Activated naive CD4-positive, alpha-beta T cell treated with anti-CD3 and anti-CD28 coated beads, Interleukin-2, amount 50 U/mL, for 72 hours (primary cell): ENCODE measurements around the gene LRRC58. TPM values are rescaled to one million over a fixed set of nuclear protein-coding genes. Genes with fewer than 3 reads are reported as not detected.
"Not testable (repeated sequence)": the region's sequence is repeated elsewhere in the genome, so short reads cannot be mapped to it uniquely, and the experiment has no call there.

ENCODE experiments used
- ATAC-seq, 2 donors: fragments of 150-1000 bp; cut with Tn5 transposase; 2 replicates each; pipeline ENCODE4 v1.10.0; 2021; ENCODE audit warnings: mild to moderate bottlenecking in 2 of 2, moderate library complexity in 2 of 2
- DNase-seq, 2 donors: peaks; one replicate each; pipeline ENCODE4 v3.0.0; 2021 to 2022; ENCODE audit warnings: low spot score in 2 of 2
- H3K27ac Mint-ChIP-seq, 2 donors: one replicate each; pipeline ENCODE4 v1.8.0; 2022; ENCODE audit warnings: mild to moderate bottlenecking in 2 of 2, mixed read lengths in 2 of 2
- H3K36me3 Mint-ChIP-seq, 2 donors: one replicate each; pipeline ENCODE4 v1.8.0; 2022; ENCODE audit warnings: mixed read lengths in 2 of 2
- H3K9me3 Mint-ChIP-seq, 2 donors: one replicate each; pipeline ENCODE4 v1.8.0; 2022; ENCODE audit warnings: mixed read lengths in 2 of 2
- total RNA-seq, 2 donors: library from RNA; stranded (reverse); gene quantifications; one replicate each; pipeline ENCODE4 v1.2.3, GENCODE V29; 2022

Gene LRRC58
- total RNA-seq, 2 donors from 2014 or later, result 22.4 to 23.7 TPM

DNA sequence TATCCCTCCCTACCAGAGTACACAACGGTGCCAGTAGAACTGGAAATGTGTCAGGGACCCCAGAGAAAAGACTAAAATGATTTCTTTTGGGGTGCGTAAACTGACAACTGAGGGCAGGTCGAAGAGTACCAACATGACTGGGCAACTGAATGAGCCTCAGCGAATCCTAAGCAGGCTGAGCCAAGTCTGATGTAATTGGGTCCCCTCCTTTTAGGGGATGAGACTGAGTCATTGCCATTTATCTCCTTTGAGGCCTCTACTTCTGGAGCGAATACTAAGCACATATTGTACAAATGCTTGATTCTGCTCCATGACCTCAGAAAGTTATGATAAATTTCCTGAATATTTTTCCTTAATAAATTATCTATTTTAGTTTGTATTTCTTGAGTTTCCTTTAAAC is 46.8 kb downstream of the LRRC58 start:
- peaks cover 0 to 5% of the 10 kb centered on the region in 2 donors for H3K36me3 Mint-ChIP-seq
- peaks cover 0 to 3% of the 10 kb centered on the region in 2 donors for H3K9me3 Mint-ChIP-seq
- ATAC-seq, result no peak
- no peak for DNase-seq
- no peak overlapping the region for H3K27ac Mint-ChIP-seq

- Mint-ChIP-seq H3K27ac (no peak overlapping the region), H3K9me3 (no peaks in the 10 kb centered on the region), H3K36me3 (no peaks in the 10 kb centered on the region)
- no peak for ATAC-seq
- no peak for DNase-seq
These were observed 48.2 kb downstream of the LRRC58 start for GRCh38 chr3:120300971-120301370.

GRCh38 chr3:120299403-120299802 is 49.8 kb downstream of the LRRC58 start:
- ATAC-seq (no peak), DNase-seq (no peak)
- Mint-ChIP-seq H3K27ac (no peak overlapping the region), H3K36me3 (no peaks in the 10 kb centered on the region), H3K9me3 (no peaks in the 10 kb centered on the region)

- DNase-seq, result no peak
- no peaks in the 10 kb centered on the region for H3K36me3 Mint-ChIP-seq
- no peaks in the 10 kb centered on the region for H3K9me3 Mint-ChIP-seq
- H3K27ac Mint-ChIP-seq, result no peak overlapping the region
- ATAC-seq, result no peak
These were observed 50.2 kb downstream of the LRRC58 start for GRCh38 chr3:120298996-120299395.

GRCh38 chr3:120291552-120291951 is 57.6 kb downstream of the LRRC58 start:
- H3K36me3 Mint-ChIP-seq, result peaks cover 15 to 26% of the 10 kb centered on the region in 2 donors
- DNase-seq, H3K27ac Mint-ChIP-seq, ATAC-seq: not testable (repeated sequence)
- peaks cover 15 to 17% of the 10 kb centered on the region in 2 donors for H3K9me3 Mint-ChIP-seq

- Mint-ChIP-seq H3K9me3 (peaks cover 15 to 17% of the 10 kb centered on the region in 2 donors), H3K36me3 (peaks cover 15 to 26% of the 10 kb centered on the region in 2 donors), H3K27ac (no peak overlapping the region)
- DNase-seq (no peak), ATAC-seq (no peak)
These were observed 59.5 kb downstream of the LRRC58 start for GRCh38 chr3:120289636-120290035.

- peaks cover 0 to 5% of the 10 kb centered on the region in 2 donors for H3K9me3 Mint-ChIP-seq
- H3K36me3 Mint-ChIP-seq, result peaks cover 0 to 9% of the 10 kb centered on the region in 2 donors
- no peak overlapping the region for H3K27ac Mint-ChIP-seq
- ATAC-seq (no peak), DNase-seq (no peak)
These were observed 62.7 kb downstream of the LRRC58 start for GRCh38 chr3:120286465-120286864.

DNA sequence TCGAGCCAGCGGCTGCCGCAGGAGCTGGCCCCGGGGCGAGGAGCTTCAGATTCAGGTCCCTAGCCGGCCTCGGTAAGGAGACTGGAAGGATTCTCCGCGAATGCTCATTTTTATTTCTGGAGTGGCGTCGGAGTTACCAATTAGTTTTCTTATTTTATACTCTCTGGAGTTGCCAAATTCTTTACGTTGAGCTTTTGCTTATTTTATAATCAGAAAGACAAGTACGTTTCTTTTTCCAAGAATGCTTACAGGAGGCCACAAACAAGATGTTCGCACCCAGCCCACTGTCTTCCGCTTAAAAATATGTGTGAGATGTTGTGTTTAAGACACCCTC is 63.7 kb downstream of the LRRC58 start:
- H3K27ac Mint-ChIP-seq, result no peak overlapping the region
- ATAC-seq (no peak), DNase-seq (no peak)
- H3K9me3 Mint-ChIP-seq, result peaks cover 0 to 5% of the 10 kb centered on the region in 2 donors
- peaks cover 0 to 7% of the 10 kb centered on the region in 2 donors for H3K36me3 Mint-ChIP-seq

- peaks cover 0 to 5% of the 10 kb centered on the region in 2 donors for H3K9me3 Mint-ChIP-seq
- peaks cover 0 to 7% of the 10 kb centered on the region in 2 donors for H3K36me3 Mint-ChIP-seq
- ATAC-seq (peak in 1 of 2 donors; percentile 76), DNase-seq (peak in 1 of 2 donors; percentile 13)
- H3K27ac Mint-ChIP-seq, result no peak within 1 kb of the TSS
These were observed 64.2 kb downstream of the LRRC58 start, which contains the start of gene GPR156 for GRCh38 chr3:120284747-120285507. Gene GPR156 (minus strand): TSS chr3:120285222. CDS start chr3:120244098, 41,124 bp downstream.

DNA sequence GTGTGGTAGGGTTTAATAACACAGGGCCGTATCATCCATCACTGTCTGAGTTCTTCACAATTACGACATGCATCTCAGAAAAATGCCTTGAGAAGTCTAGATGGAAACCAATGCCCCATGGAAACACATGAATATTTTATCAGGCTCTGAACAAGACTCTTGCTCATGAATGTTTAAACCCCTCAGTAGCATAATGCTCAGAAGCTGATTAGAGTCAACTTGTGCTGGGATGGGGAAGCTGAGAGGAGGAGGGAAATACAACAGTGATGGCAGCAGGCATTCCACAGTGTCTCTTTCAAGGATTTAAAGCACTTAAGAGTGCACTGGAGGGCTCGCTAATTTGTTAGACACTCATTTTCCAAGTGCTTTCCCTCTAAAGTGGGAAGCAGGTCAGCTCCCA is 67.9 kb downstream of the LRRC58 start:
- ATAC-seq (no peak), DNase-seq (no peak)
- Mint-ChIP-seq H3K36me3 (no peaks in the 10 kb centered on the region), H3K27ac (no peak overlapping the region), H3K9me3 (no peaks in the 10 kb centered on the region)

DNA sequence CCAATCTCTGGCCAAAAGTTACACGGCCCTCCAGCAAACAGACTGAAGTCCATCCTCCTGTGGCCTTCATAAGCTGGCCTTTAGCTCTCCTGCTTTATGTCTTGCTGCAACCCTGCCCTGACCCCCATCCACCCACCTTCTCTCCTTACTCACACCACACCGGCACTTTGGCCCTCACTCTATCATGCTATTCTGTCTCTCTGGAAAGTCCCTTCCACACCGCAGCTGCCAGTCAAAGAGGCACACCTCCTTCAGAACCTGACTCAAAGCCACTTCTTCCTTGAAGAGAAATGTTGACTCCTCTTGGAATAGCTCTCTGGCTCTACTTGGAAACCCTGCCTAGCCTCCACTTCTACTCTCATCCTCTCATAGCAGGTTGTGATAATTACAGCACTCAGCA is 68.6 kb downstream of the LRRC58 start:
- no peak for ATAC-seq
- Mint-ChIP-seq H3K9me3 (no peaks in the 10 kb centered on the region), H3K27ac (no peak overlapping the region), H3K36me3 (no peaks in the 10 kb centered on the region)
- DNase-seq, result no peak

GRCh38 chr3:120280026-120280425 is 69.1 kb downstream of the LRRC58 start:
- no peak for ATAC-seq
- DNase-seq, result no peak
- H3K36me3 Mint-ChIP-seq, result no peaks in the 10 kb centered on the region
- H3K27ac Mint-ChIP-seq, result no peak overlapping the region
- no peaks in the 10 kb centered on the region for H3K9me3 Mint-ChIP-seq

- no peaks in the 10 kb centered on the region for H3K36me3 Mint-ChIP-seq
- DNase-seq, result no peak
- H3K9me3 Mint-ChIP-seq, result no peaks in the 10 kb centered on the region
- H3K27ac Mint-ChIP-seq, result no peak overlapping the region
- no peak for ATAC-seq
These were observed 72.4 kb downstream of the LRRC58 start for GRCh38 chr3:120276767-120277166.

DNA sequence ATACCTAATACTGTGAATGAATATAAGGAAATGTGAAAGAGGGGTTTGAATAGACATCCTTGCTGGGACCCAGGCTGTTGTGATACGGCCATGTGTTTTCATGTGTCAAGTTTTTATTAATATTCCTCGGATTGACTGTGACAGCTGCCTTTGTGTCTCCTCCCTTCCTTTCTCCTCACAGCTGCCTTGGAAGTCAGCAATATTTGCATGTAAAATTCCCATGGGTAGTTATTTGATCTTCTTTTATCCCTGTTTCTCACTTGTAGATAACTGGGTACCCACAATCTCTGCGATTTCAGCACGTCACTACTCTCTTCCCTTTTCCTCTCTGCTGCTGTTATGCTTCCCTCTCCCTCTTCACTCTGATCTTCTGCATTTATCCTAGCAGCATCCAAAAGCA is 73.5 kb downstream of the LRRC58 start:
- Mint-ChIP-seq H3K9me3 (no peaks in the 10 kb centered on the region), H3K36me3 (no peaks in the 10 kb centered on the region), H3K27ac (no peak overlapping the region)
- ATAC-seq (no peak), DNase-seq (no peak)

DNA sequence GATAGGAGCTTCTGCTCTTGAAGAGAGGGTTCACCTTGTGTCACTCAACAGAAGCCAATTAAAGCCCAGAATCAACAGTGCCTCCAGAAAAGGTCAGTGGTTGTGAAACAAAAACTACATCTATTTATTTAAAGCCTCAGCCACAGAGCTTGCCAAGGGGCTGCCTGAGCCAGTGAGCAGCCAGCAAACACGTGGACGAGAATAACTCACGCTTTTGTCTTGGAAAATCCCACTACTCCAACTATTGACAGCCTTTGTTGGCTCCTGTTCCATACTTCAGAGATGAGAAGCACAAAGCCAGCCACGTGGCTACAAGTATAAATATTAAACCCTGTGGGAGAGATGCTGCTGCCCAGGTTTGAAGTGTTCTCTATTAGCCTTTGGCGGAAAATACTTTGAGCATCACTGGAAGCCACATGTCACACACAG is 74.4 kb downstream of the LRRC58 start:
- ATAC-seq (no peak), DNase-seq (no peak)
- H3K36me3 Mint-ChIP-seq, result no peaks in the 10 kb centered on the region

More for the DNA sequence above, 74.4 kb downstream of the LRRC58 start:
- no peaks in the 10 kb centered on the region for H3K9me3 Mint-ChIP-seq
- H3K27ac Mint-ChIP-seq, result no peak overlapping the region
